Transverse colon (tissue), 4 donors: ENCODE measurements around the gene DCPS. TPM values are rescaled to one million over a fixed set of nuclear protein-coding genes. Genes with fewer than 3 reads are reported as not detected.
A peak's percentile ranks its signal among the peaks of the same experiment; 100 is the strongest.

Experiments used
- DNase-seq: peaks from one replicate; pipeline ENCODE4 v3.0.0-alpha.2; 2019
- H3K27ac ChIP-seq, 4 donors: fragments of 200-600 bp; sonication (generic); 2 replicates each; pipeline ENCODE4 v1.5.1; 2016 to 2018; ENCODE audit warnings: inconsistent platforms in 4 of 4
- H3K27me3 ChIP-seq: fragments of 200-600 bp; sonication (generic); 2 replicates; pipeline ENCODE4 v1.5.1; 2017; ENCODE audit warnings: inconsistent platforms
- H3K36me3 ChIP-seq, 4 donors: fragments of 200-600 bp; sonication (generic); 2 replicates each; pipeline ENCODE4 v1.5.1; 2017 to 2019; ENCODE audit warnings: inconsistent platforms in 4 of 4
- H3K4me1 ChIP-seq, 4 donors: fragments of 200-600 bp; sonication (generic); 2 replicates each; pipeline ENCODE4 v1.5.1; 2017 to 2020; ENCODE audit warnings: inconsistent platforms in 4 of 4
- H3K4me3 ChIP-seq, 4 donors: fragments of 200-600 bp; sonication (generic); 1 replicate in 1 of 4; 2 replicates in 3 of 4; pipeline versions ENCODE4 v1.5.1 to v1.6.1; 2017 to 2019; ENCODE audit warnings: inconsistent platforms in 4 of 4
- H3K9me3 ChIP-seq, 2 donors: fragments of 200-600 bp; sonication (generic); 2 replicates each; pipeline ENCODE4 v1.5.1; 2017 to 2019; ENCODE audit warnings: inconsistent platforms in 2 of 2
- EP300 ChIP-seq: sonication (generic); formaldehyde crosslinking; IDR thresholded peaks from one replicate; pipeline ENCODE4 v1.6.1; 2017; ENCODE audit warnings: antibody characterized with exemption, low read depth
- POLR2A ChIP-seq: fragments of 450-650 bp; IDR thresholded peaks from one replicate; pipeline ENCODE4 v1.6.1; 2016; ENCODE audit warnings: antibody characterized with exemption, mild to moderate bottlenecking, moderate library complexity
- POLR2AphosphoS5 ChIP-seq, 3 donors: sonication (generic); formaldehyde crosslinking; IDR thresholded peaks; one replicate each; pipeline ENCODE4 v1.6.1; 2016; ENCODE audit warnings: antibody characterized with exemption in 3 of 3
- WGBS, 2 donors: methylation state at CpG; one replicate each; pipeline ENCODE4 v1.1.5; 2018; ENCODE audit warnings: low coverage in 1 of 2; 5-methylcytosine and 5-hydroxymethylcytosine counted together
- in situ Hi-C, 4 donors: fragments of 200-750 bp; cut with MboI; loops; one replicate each; pipeline versions ENCODE4 v1.15.0 to v1.15.1; 2017; ENCODE audit warnings: low sequenced_read_pairs in 3 of 4, low pct_ligation_motif_present in 1 of 4, low pct_unique_long_range_greater_than_20kb in 1 of 4
- intact Hi-C: fragments of 100-400 bp; cut with DNase I; formaldehyde crosslinking; loops from one replicate; pipeline ENCODE4 v1.15.1; 2023; ENCODE audit warnings: low total_unique reads
- total RNA-seq, 4 donors: library from RNA; depleted of rRNA; stranded (reverse); fragments of >200 nt; gene quantifications; one replicate each; pipeline ENCODE4 v1.1.0, GENCODE V29; 2016
- TF ChIP-seq, protein P1 (sequence below), 5 experiments: fragments of 200-600 bp in 3 of 5; fragments of 450-650 bp in 2 of 5; sonication (generic) in 3 of 5; IDR thresholded peaks; 1 replicate in 2 of 5; 2 replicates in 3 of 5; pipeline ENCODE4 v1.5.1; 2016 to 2017; ENCODE audit warnings: antibody characterized with exemption in 5 of 5, inconsistent platforms in 3 of 5, mild to moderate bottlenecking in 2 of 5, moderate library complexity in 1 of 5

The DCPS gene
- total RNA-seq, 4 donors from 2014 or later: 0.40 to 13.7 (median 11.3) TPM

DNA sequence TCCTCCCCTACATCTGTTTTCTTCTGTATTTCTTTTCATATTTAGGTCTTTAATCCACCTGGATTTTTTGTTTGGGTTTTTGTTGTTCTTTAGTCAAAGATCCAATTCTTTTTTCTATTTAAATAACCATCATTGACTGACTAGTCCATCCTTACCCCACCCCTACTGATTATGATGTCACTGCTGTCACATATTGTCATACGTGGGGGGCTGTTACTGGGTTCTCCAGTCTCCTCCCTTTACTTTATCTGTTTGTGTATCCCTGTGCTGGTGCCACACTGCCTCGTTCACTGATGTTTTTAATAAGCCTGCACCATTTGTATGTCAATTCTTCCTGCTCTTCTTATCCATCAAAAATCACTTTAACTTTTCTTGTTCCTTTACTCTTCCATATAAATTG lies 6.9 kb upstream of the DCPS start:
- Histone ChIP-seq H3K27me3 (no peaks in the 10 kb centered on the region), H3K27ac (no peak overlapping the region), H3K9me3 (no peaks in the 10 kb centered on the region), H3K36me3 (peaks cover 0 to 22% (median 7%) of the 10 kb centered on the region in 4 donors), H3K4me3 (no peak overlapping the region), H3K4me1 (no peaks in the 10 kb centered on the region)
- no peak for TF ChIP-seq POLR2AphosphoS5 (IDR thresholded peaks at IDR 0.05)
- no peak for TF ChIP-seq POLR2A
- no peak for TF ChIP-seq EP300
- TF ChIP-seq, protein P1, sequence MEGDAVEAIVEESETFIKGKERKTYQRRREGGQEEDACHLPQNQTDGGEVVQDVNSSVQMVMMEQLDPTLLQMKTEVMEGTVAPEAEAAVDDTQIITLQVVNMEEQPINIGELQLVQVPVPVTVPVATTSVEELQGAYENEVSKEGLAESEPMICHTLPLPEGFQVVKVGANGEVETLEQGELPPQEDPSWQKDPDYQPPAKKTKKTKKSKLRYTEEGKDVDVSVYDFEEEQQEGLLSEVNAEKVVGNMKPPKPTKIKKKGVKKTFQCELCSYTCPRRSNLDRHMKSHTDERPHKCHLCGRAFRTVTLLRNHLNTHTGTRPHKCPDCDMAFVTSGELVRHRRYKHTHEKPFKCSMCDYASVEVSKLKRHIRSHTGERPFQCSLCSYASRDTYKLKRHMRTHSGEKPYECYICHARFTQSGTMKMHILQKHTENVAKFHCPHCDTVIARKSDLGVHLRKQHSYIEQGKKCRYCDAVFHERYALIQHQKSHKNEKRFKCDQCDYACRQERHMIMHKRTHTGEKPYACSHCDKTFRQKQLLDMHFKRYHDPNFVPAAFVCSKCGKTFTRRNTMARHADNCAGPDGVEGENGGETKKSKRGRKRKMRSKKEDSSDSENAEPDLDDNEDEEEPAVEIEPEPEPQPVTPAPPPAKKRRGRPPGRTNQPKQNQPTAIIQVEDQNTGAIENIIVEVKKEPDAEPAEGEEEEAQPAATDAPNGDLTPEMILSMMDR (IDR thresholded peaks at IDR 0.05): no peak
- in situ Hi-C loops: no loop called here
- intact Hi-C loops: no loop called here
- DNase-seq: no peak
- WGBS, 2 donors: 78 to 79% methylated on average over 2 of the region's 2 CpGs

DNA sequence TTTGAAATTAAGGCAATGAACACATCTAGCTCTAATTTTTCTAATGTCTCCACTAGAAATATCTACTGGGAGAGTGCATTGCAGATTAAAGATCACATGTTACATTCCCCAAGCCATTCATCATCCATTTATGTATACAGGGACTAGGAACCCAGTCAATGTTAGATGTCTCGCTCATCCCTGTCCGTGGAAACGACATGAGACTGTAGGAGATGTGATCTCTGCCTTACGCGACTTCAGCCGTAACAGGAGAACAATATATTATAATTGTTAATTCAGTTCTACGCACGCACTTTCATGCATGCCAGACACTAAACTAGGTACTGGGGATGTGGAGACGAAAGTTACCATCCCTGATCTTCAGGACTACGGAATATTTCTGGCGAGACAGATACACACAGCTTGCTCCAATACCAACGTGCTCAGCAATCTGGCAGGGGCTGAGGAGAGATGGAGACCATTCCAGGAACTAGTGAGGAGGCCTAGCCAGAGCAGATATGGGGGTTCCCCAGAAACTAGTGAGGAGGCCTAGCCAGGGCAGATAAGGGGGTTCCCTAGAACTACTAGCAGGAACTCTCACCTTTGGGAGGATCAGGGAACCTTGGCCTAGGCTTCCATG lies 706 bp downstream of the DCPS start:
- peak overlapping the region; percentile 85 to 93 (median 88) for H3K27ac ChIP-seq
- H3K9me3 ChIP-seq: no peaks in the 10 kb centered on the region
- peaks cover 4 to 21% (median 11%) of the 10 kb centered on the region in 4 donors for H3K4me1 ChIP-seq
- no peak for DNase-seq
- peak overlapping the region; percentile 32 to 68 (median 50) for H3K4me3 ChIP-seq
- TF ChIP-seq, protein P1 (IDR thresholded peaks at IDR 0.05): no peak
- no peak for TF ChIP-seq POLR2AphosphoS5 (IDR thresholded peaks at IDR 0.05)
- no peak for TF ChIP-seq POLR2A
- no peak for TF ChIP-seq EP300
- 40 to 69% methylated on average over 8 to 12 of the region's 12 CpGs for WGBS, 2 donors
- H3K36me3 ChIP-seq: no peaks in the 10 kb centered on the region
- no peaks in the 10 kb centered on the region for H3K27me3 ChIP-seq
- in situ Hi-C loops (loop anchor here in 2 of 4 donors (25.0 kb wide), 2 partner anchors 108 to 183 kb away; no protein-coding TSS in a partner anchor), intact Hi-C loops (no loop called here)

DNA sequence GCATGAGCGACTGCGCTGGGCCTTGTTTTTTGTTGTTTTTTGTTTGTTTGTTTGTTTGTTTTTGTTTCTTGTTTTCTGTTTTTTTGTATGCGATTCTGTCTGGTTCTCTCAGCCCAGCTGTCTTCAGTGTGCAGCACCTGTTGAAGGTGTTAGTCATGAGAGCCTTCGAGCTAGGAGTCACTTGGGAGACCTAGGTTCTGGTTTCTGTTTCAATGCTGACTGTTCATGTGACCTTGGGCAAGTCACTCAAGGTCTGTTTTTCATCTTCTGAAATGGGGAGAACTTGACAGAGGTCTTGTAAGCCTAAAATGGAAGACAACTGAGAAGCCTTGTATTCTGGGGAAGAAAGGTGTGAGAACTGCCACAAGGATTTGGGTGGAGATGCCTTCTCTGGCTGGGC lies 1.8 kb downstream of the DCPS start:
- intact Hi-C loops (no loop called here), in situ Hi-C loops (loop anchor here in 2 of 4 donors (25.0 kb wide), 2 partner anchors 107 to 182 kb away; no protein-coding TSS in a partner anchor)
- no peaks in the 10 kb centered on the region for H3K27me3 ChIP-seq
- peak overlapping the region in 1 of 4 donors; percentile 10 for H3K27ac ChIP-seq
- H3K36me3 ChIP-seq: no peaks in the 10 kb centered on the region
- H3K9me3 ChIP-seq: no peaks in the 10 kb centered on the region
- peaks cover 4 to 24% (median 14%) of the 10 kb centered on the region in 4 donors for H3K4me1 ChIP-seq
- TF ChIP-seq, protein P1 (IDR thresholded peaks at IDR 0.05): no peak
- TF ChIP-seq EP300 (no peak), POLR2A (no peak), POLR2AphosphoS5 (IDR thresholded peaks at IDR 0.05) (no peak)
- no peak overlapping the region for H3K4me3 ChIP-seq
- DNase-seq: no peak
- WGBS, 2 donors: 80 to 85% methylated on average over 2 to 4 of the region's 4 CpGs

DNA sequence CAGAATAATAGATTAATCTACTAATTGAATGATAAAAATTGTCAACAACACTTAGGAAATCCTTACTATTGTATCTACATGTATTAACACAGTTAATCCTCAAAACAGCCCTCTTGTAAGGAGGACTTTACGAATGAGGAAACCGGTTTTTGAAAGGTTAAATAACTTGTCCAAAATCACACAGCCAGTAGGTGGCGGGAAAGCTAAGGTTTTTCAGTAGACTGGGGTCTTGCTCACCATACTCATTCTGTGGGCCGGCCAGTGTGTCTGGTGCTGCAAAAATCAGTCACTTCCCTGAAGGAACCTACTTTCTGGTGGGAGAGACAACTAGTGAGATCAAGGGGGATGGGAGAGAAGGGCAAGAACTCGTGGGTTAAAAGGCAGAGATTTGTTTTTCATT lies 3.8 kb downstream of the DCPS start:
- peaks cover 4 to 40% (median 19%) of the 10 kb centered on the region in 4 donors for H3K4me1 ChIP-seq
- 54 to 65% methylated on average over 5 of the region's 5 CpGs for WGBS, 2 donors
- H3K36me3 ChIP-seq: no peaks in the 10 kb centered on the region
- H3K4me3 ChIP-seq: no peak overlapping the region
- DNase-seq: no peak
- in situ Hi-C loops: loop anchor here in 2 of 4 donors (25.0 kb wide), 2 partner anchors 105 to 180 kb away; no protein-coding TSS in a partner anchor
- H3K9me3 ChIP-seq: no peaks in the 10 kb centered on the region
- H3K27ac ChIP-seq: peak overlapping the region in 1 of 4 donors; percentile 26
- intact Hi-C loops: no loop called here
- H3K27me3 ChIP-seq: no peaks in the 10 kb centered on the region
- TF ChIP-seq POLR2A: no peak
- TF ChIP-seq, protein P1 (IDR thresholded peaks at IDR 0.05): no peak
- TF ChIP-seq POLR2AphosphoS5 (IDR thresholded peaks at IDR 0.05): no peak
